LNCAP (cell line): ENCODE measurements around the gene SHC3.

ENCODE experiments used
- TF ChIP-seq, protein P1 (sequence below): fragments of 450-650 bp; IDR thresholded peaks from 2 replicates; pipeline ENCODE4 v1.5.1; 2017; ENCODE audit warnings: mild to moderate bottlenecking

The SHC3 gene

DNA sequence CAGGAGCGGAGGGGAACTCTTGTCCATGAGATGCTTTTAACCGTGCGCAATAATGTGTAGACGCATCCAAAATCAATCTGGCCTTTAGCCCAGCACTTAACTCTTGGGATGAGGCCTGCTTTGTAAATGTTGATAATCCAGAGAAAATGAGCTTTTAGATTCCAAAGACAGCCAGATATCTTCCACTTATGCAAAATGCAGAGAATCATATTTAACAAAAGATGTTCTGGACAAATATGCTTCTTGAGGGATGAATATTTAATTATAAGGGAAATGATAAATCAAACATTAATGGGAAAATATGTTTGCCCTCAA, 181.7 kb downstream of the SHC3 start:
- TF ChIP-seq, protein P1, sequence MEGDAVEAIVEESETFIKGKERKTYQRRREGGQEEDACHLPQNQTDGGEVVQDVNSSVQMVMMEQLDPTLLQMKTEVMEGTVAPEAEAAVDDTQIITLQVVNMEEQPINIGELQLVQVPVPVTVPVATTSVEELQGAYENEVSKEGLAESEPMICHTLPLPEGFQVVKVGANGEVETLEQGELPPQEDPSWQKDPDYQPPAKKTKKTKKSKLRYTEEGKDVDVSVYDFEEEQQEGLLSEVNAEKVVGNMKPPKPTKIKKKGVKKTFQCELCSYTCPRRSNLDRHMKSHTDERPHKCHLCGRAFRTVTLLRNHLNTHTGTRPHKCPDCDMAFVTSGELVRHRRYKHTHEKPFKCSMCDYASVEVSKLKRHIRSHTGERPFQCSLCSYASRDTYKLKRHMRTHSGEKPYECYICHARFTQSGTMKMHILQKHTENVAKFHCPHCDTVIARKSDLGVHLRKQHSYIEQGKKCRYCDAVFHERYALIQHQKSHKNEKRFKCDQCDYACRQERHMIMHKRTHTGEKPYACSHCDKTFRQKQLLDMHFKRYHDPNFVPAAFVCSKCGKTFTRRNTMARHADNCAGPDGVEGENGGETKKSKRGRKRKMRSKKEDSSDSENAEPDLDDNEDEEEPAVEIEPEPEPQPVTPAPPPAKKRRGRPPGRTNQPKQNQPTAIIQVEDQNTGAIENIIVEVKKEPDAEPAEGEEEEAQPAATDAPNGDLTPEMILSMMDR = no peak

DNA sequence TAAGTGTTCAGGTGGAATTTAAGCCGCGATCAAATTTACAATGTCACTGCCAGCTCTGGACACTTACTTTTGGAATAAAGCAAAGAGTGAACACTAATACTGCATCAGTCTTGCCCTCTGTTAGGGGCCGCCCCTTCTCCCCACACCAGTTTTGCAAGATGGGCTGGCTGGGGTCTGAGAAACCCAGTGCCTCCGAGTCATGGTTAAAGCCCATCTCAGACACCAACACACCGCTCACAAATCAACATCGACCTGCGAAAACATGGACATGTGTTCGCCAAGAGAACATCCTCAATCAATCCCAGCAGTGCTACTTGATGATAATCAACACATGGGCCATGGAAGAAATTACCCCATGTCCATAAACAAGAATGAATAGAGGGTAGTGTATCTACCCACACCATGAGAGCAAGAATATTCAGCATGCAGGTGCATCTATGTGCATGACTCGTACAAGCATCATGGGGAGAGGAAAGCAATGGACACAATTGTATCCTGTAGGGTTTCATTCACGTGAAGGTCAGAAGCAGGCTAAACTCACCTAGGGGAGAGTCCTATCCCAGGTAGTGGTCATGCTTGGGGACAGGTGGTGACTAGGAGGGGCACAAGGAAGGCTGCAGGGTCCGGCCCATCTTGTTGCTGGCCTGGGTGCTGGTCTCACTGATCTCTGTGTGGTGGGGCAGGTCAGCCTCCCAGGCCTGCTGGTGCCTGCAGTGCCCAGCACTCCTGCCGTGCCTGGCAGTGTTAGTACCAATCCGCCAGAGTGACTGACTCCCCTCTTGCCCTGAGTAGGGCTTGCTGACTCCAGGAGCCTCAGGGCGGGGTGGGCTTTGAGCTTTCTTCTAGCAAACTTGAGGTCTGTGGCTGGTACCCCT, 182.3 kb downstream of the SHC3 start:
- TF ChIP-seq, protein P1 = no peak

DNA sequence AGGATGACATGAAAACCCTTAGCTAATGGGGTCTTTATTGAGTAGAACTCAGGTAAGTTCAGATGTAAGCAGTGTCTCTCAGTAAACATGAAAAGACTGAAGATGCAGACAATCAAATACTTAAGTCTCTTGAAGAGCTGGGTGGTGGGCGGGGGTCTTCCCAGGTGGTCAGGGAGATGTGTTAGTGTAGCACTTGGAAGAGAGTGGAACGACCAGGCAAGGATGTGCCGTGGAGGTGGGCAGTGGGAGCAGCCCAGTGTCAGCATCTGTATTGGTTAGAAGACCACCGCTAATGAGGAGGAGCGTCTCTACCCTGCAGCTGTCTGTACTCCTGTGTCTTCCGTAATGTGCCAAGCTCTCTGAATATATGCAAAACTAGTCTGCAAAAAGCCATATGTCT, 183.0 kb downstream of the SHC3 start:
- TF ChIP-seq, protein P1 = no peak

DNA sequence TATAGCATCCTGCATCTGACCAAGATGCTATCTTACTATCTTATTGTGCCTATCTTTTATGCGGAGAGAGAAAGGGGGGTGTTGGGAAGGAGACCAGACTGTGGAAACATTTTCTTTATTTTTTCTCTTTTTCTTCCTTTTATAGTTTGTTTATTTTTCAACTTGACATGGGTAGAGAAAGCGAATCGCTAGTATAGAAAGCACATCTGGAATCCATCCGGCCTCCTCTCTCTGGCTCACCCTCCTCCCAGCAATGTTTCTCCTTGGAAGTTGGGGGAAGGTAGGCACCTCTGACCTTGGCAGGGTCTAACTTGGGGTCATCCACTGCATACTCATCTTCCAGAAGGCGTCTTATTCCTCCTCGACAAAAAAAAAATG, 183.4 kb downstream of the SHC3 start:
- TF ChIP-seq, protein P1 = no peak

DNA sequence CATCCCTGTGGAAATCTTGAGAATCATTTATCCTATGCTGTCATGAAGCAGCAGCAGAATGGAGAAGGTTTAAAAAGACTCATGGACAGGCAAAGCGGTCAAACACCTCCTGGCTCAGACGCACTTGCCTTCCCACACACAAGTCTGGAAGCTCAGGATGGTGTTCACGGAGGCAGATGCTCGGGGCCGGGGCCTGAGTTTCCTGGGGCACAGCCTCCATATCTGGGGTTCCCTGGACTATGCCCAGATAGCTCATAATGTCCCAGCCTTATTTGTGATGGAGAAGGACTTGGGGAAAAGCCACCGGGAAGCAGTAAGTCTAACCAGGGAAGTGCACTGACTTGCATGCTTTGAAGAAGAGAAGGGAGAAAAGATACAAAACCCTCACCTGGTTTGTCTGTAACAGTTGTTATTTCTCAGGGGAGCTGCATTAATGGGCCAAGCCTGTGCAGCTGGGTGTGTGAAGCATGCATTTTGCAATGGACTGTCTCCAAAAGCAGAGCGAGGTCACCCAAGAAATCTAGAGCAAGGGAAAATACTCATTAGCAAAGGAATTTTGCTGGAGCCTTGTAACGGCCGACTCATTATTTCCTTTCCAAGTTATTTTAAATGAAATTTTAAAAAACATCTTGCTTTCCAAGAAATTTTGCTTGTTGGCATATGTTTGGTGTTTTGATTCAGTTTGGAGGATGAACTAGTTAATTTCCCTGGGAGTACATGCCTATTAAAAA, 184.0 kb downstream of the SHC3 start:
- TF ChIP-seq, protein P1 = no peak

DNA sequence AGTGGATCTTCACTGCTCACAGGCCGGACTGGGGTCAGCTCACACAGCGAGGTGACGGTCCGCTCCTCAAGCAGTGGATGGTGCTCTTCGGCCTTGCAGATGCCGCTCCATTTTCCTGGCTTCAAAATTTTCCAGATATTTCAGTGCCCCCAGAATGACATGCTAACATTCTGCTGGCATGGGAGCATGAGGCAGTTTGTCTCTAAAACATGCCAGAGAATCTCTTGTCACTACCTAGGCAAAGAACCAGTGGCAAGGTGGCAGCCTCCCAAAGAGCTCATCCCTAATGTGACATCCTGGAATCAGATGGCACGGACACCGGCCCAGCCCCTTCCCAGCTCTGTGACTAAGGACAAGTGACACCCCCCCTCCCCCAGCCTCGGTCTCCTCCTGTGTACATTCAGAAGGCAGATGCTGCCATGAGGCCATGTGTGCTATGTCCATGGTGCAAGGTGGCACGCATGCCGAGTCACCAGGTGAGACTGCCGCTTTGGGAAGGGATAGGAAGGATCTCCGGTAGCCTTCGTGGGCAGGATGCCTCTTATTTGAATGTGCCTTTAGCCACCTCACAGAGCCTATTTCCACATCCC, 184.7 kb downstream of the SHC3 start:
- TF ChIP-seq, protein P1 = no peak

DNA sequence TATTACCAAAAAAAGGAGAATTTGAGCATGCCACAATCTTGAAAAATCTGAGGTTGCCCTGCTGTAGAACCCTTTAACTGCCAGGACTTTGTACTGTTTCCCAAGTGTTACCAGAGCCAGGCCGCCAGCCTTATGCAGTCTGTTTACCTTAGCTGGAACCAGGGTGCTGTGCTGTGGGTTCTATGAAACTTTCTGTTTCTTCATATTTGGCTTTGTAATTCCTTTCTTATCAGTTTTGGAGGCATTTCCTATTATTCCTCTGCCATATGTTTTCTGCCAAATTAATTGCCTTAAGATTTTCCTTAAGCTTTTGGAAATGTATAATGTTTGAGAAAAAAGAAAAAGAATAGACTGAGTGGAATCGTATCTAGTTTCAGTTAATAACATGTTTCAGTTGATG, 185.3 kb downstream of the SHC3 start:
- TF ChIP-seq, protein P1 = no peak
